H9 (cell line): ENCODE measurements around the gene ETF1. TPM values are rescaled to one million over a fixed set of nuclear protein-coding genes. Genes with fewer than 3 reads are reported as not detected.

ENCODE experiments used
- DNase-seq: peaks from one replicate; pipeline ENCODE4 v3.0.0-alpha.2; 2017
- H2AFZ ChIP-seq: one replicate; pipeline ENCODE4 v1.6.1; 2013; ENCODE audit warnings: mild to moderate bottlenecking, low read length, control low read depth, moderate library complexity
- H2AK5ac ChIP-seq: 2 replicates; pipeline ENCODE4 v1.6.1; 2013; ENCODE audit warnings: low read length, control low read depth, mixed read lengths; ENCODE audit not compliant: insufficient read length
- H2BK120ac ChIP-seq: one replicate; pipeline ENCODE4 v1.6.1; 2013; ENCODE audit warnings: low read depth, mild to moderate bottlenecking, low read length, control low read depth, inconsistent platforms; ENCODE audit not compliant: poor library complexity, severe bottlenecking
- H2BK12ac ChIP-seq: 2 replicates; pipeline ENCODE4 v1.6.1; 2013; ENCODE audit warnings: low read length, control low read depth, mixed read lengths, low read depth; ENCODE audit not compliant: insufficient read length
- H2BK15ac ChIP-seq: 2 replicates; pipeline ENCODE4 v1.6.1; 2013; ENCODE audit warnings: low read depth, low read length, control low read depth
- H2BK20ac ChIP-seq: one replicate; pipeline ENCODE4 v1.6.1; 2013; ENCODE audit warnings: low read depth, mild to moderate bottlenecking, low read length, control low read depth, inconsistent platforms; ENCODE audit not compliant: poor library complexity, severe bottlenecking
- H2BK5ac ChIP-seq: 2 replicates; pipeline ENCODE4 v1.6.1; 2013; ENCODE audit warnings: low read length, control low read depth, mixed read lengths; ENCODE audit not compliant: insufficient read length
- H3K14ac ChIP-seq: 2 replicates; pipeline ENCODE4 v1.6.1; 2013; ENCODE audit warnings: low read length, control low read depth; ENCODE audit not compliant: insufficient read depth
- H3K18ac ChIP-seq: 2 replicates; pipeline ENCODE4 v1.6.1; 2013; ENCODE audit warnings: low read depth, mild to moderate bottlenecking, mixed read lengths, low read length, control low read depth; ENCODE audit not compliant: insufficient read length
- H3K23ac ChIP-seq: 2 replicates; pipeline ENCODE4 v1.6.1; 2013; ENCODE audit warnings: low read length, control low read depth, mixed read lengths, low read depth; ENCODE audit not compliant: insufficient read length
- H3K23me2 ChIP-seq: 2 replicates; pipeline ENCODE4 v1.6.1; 2013; ENCODE audit warnings: low read depth, mild to moderate bottlenecking, mixed read lengths, low read length, control low read depth; ENCODE audit not compliant: insufficient read length, poor library complexity, severe bottlenecking
- H3K27ac ChIP-seq: 2 replicates; pipeline ENCODE4 v1.5.1; 2013; ENCODE audit warnings: low read length, control low read depth, mixed read lengths, low read depth; ENCODE audit not compliant: insufficient read length
- H3K27me3 ChIP-seq: 2 replicates; pipeline ENCODE4 v1.6.1; 2013; ENCODE audit warnings: low read length, control low read depth, inconsistent platforms; ENCODE audit not compliant: insufficient read depth
- H3K4ac ChIP-seq: 2 replicates; pipeline ENCODE4 v1.6.1; 2013; ENCODE audit warnings: low read depth, mild to moderate bottlenecking, control low read depth, inconsistent platforms, low read length, moderate library complexity
- H3K4me1 ChIP-seq: 2 replicates; pipeline ENCODE4 v1.6.1; 2013; ENCODE audit warnings: low read length, control low read depth, inconsistent platforms; ENCODE audit not compliant: insufficient read depth
- H3K4me2 ChIP-seq: 2 replicates; pipeline ENCODE4 v1.6.1; 2013; ENCODE audit warnings: low read length, control low read depth, mixed read lengths; ENCODE audit not compliant: insufficient read length, insufficient read depth
- H3K56ac ChIP-seq: 2 replicates; pipeline ENCODE4 v1.6.1; 2013; ENCODE audit warnings: low read depth, mild to moderate bottlenecking, mixed read lengths, low read length, control low read depth; ENCODE audit not compliant: insufficient read length
- H3K79me1 ChIP-seq: 2 replicates; pipeline ENCODE4 v1.6.1; 2013; ENCODE audit warnings: low read depth, mild to moderate bottlenecking, moderate library complexity, low read length, control low read depth, inconsistent platforms; ENCODE audit not compliant: insufficient read depth, poor library complexity, severe bottlenecking
- H3K79me2 ChIP-seq: 2 replicates; pipeline ENCODE4 v1.6.1; 2013; ENCODE audit warnings: low read length, control low read depth, inconsistent platforms; ENCODE audit not compliant: insufficient read depth
- H3K9ac ChIP-seq: 2 replicates; pipeline ENCODE4 v1.6.1; 2013; ENCODE audit warnings: low read length, control low read depth, mixed read lengths; ENCODE audit not compliant: insufficient read length; ENCODE audit errors: extremely low read depth
- H3K9me3 ChIP-seq: one replicate; pipeline ENCODE4 v1.6.1; 2013; ENCODE audit warnings: low read depth, low read length, inconsistent platforms; ENCODE audit not compliant: control insufficient read depth
- H3T11ph ChIP-seq: one replicate; pipeline ENCODE4 v1.6.1; 2013; ENCODE audit warnings: mild to moderate bottlenecking, low read length, control low read depth, inconsistent platforms
- H4K20me1 ChIP-seq: one replicate; pipeline ENCODE4 v1.6.1; 2013; ENCODE audit not compliant: control insufficient read depth, insufficient read length, insufficient read depth
- H4K5ac ChIP-seq: 2 replicates; pipeline ENCODE4 v1.6.1; 2013; ENCODE audit warnings: low read depth, mild to moderate bottlenecking, mixed read lengths, low read length, control low read depth; ENCODE audit not compliant: insufficient read length
- H4K8ac ChIP-seq: replicated peaks from 2 replicates; pipeline ENCODE4 v1.6.1; 2013; ENCODE audit warnings: low read length, control low read depth, mixed read lengths, low read depth; ENCODE audit not compliant: insufficient read length
- H4K91ac ChIP-seq: 2 replicates; pipeline ENCODE4 v1.6.1; 2013; ENCODE audit warnings: low read depth, mild to moderate bottlenecking, moderate library complexity, mixed read lengths, low read length, control low read depth; ENCODE audit not compliant: insufficient read length
- H3K27ac Mint-ChIP-seq, 3 experiments: 2 replicates in 2 of 3; 3 replicates in 1 of 3; pipeline ENCODE4 v1.8.0; 2020 to 2021; ENCODE audit warnings: mixed read lengths in 3 of 3, mild to moderate bottlenecking in 1 of 3, moderate library complexity in 1 of 3
- H3K27me3 Mint-ChIP-seq: 2 replicates; pipeline ENCODE4 v1.8.0; 2021; ENCODE audit warnings: low read depth, mild to moderate bottlenecking, moderate library complexity, mixed read lengths
- H3K36me3 Mint-ChIP-seq, 3 experiments: 2 replicates in 2 of 3; 3 replicates in 1 of 3; pipeline ENCODE4 v1.8.0; 2020 to 2021; ENCODE audit warnings: low read depth in 3 of 3, mixed read lengths in 3 of 3; ENCODE audit not compliant: insufficient read depth in 1 of 3
- H3K4me1 Mint-ChIP-seq, 2 experiments: 2 replicates each; pipeline ENCODE4 v1.8.0; 2020; ENCODE audit warnings: mixed read lengths in 2 of 2
- H3K4me3 Mint-ChIP-seq, 2 experiments: 2 replicates in 1 of 2; 3 replicates in 1 of 2; pipeline ENCODE4 v1.8.0; 2020 to 2021; ENCODE audit warnings: mild to moderate bottlenecking in 2 of 2, mixed read lengths in 2 of 2, moderate library complexity in 1 of 2
- H3K9me3 Mint-ChIP-seq, 2 experiments: 2 replicates in 1 of 2; 3 replicates in 1 of 2; pipeline ENCODE4 v1.8.0; 2020; ENCODE audit warnings: mild to moderate bottlenecking in 2 of 2, mixed read lengths in 2 of 2, moderate library complexity in 1 of 2
- CTCF ChIP-seq: fragments of 200-600 bp; sonication (generic); conservative IDR thresholded peaks from 3 replicates; pipeline ENCODE4 v1.8.0; 2021; ENCODE audit warnings: antibody characterized with exemption, mild to moderate bottlenecking
- WGBS: extraction: QIAGEN DNeasy Blood & Tissue Kit; methylation state at CpG from one replicate; pipeline ENCODE4 v1.1.7; 2013; ENCODE audit warnings: missing lambda C conversion rate, low lambda C conversion rate, mixed read lengths; ENCODE audit not compliant: insufficient read length; ENCODE audit errors: extremely low coverage; 5-methylcytosine and 5-hydroxymethylcytosine counted together
- total RNA-seq: library from RNA; stranded (reverse); gene quantifications from 2 replicates; pipeline ENCODE4 v1.2.1, GENCODE V29; 2021

The ETF1 gene
- total RNA-seq, 1 experiment from 2014 or later, result 175 TPM

- WGBS, result no CpG with 5 or more reads among the region's 5 CpGs
Measured at GRCh38 chr5:138489683-138490061, 53.4 kb downstream of the ETF1 start.

More at GRCh38 chr5:138489683-138490061, 53.4 kb downstream of the ETF1 start:
- no peaks in the 10 kb centered on the region for H3K79me1 ChIP-seq
- no peak for TF ChIP-seq CTCF
- H4K5ac ChIP-seq, result no peak overlapping the region
- peaks cover 50% of the 10 kb centered on the region for H3K27me3 Mint-ChIP-seq
- H2BK5ac ChIP-seq, result no peak overlapping the region
- H3K18ac ChIP-seq, result no peak overlapping the region
- no peak overlapping the region for H3K27ac ChIP-seq
- peaks cover 11% of the 10 kb centered on the region for H3K23me2 ChIP-seq
- H3K4me3 Mint-ChIP-seq, result no peak overlapping the region
- no peak overlapping the region for H3K4ac ChIP-seq
- no peak overlapping the region for H2AFZ ChIP-seq
- H3K23ac ChIP-seq, result no peak overlapping the region
- no peak overlapping the region for H3K27ac Mint-ChIP-seq
- H4K91ac ChIP-seq, result no peak overlapping the region
- H3K9me3 Mint-ChIP-seq, result no peaks in the 10 kb centered on the region; a peak in 1 of 5 replicates
- peaks cover 32 to 41% of the 10 kb centered on the region in 2 experiments for H3K4me1 Mint-ChIP-seq
- H3T11ph ChIP-seq, result no peak overlapping the region
- H2BK12ac ChIP-seq, result no peak overlapping the region
- DNase-seq, result no peak
- H3K27me3 ChIP-seq, result no peaks in the 10 kb centered on the region; the same call in 1 of the 2 replicates
- H3K79me2 ChIP-seq, result no peaks in the 10 kb centered on the region
- H3K36me3 Mint-ChIP-seq, result no peaks in the 10 kb centered on the region; a peak in 1 of 7 replicates
- no peak overlapping the region for H2AK5ac ChIP-seq
- peaks cover 4% of the 10 kb centered on the region; the same call in 1 of the 2 replicates for H3K4me1 ChIP-seq
- no peak overlapping the region for H2BK15ac ChIP-seq
- no peak overlapping the region for H2BK120ac ChIP-seq
- no peak overlapping the region for H3K4me2 ChIP-seq
- H2BK20ac ChIP-seq, result no peak overlapping the region
- no peak overlapping the region for H4K8ac ChIP-seq
- H4K20me1 ChIP-seq, result no peaks in the 10 kb centered on the region
- no peak overlapping the region for H3K9ac ChIP-seq
- no peak overlapping the region for H3K14ac ChIP-seq
- H3K56ac ChIP-seq, result no peak overlapping the region
- H3K9me3 ChIP-seq, result no peaks in the 10 kb centered on the region
